Endothelial cell of umbilical vein (primary cell): Measurements from ENCODE around the gene ZFR. TPM values are rescaled to one million over a fixed set of nuclear protein-coding genes. Genes with fewer than 3 reads are reported as not detected.

Source experiments
- BruUV-seq: library from RNA; stranded (reverse); fragments of 400-500 nt; replicated peaks from 2 replicates; lab custom pipeline; 2021; lab: Mats Ljungman, UMichigan
- CTCF ChIA-PET: fragments of 300-600, 350-600 bp; sonication (Branson Sonifier 250); formaldehyde crosslinking; loops from one replicate; lab custom pipeline; 2021; ENCODE audit warnings: antibody characterized with exemption, inconsistent platforms; lab: Charles Lee
- POLR2A ChIA-PET: fragments of 300-600, 350-600 bp; sonication (Branson Sonifier 250); formaldehyde crosslinking; loops from one replicate; lab custom pipeline; 2021; ENCODE audit warnings: antibody characterized with exemption, inconsistent platforms; lab: Charles Lee
- DNase-seq: peaks from one replicate; pipeline ENCODE4 v3.0.0-alpha.2; 2011; ENCODE audit warnings: low read depth, low spot score
- FAIRE-seq: peaks from 2 replicates; lab custom pipeline; 2011; peaks lifted over from hg19 to GRCh38; lab: Jason Lieb, UNC
- H2AFZ ChIP-seq: 2 replicates; pipeline ENCODE4 v1.6.0; 2012; ENCODE audit warnings: low read depth, low read length, control low read depth, inconsistent platforms
- H3K27ac ChIP-seq: 2 replicates; pipeline ENCODE4 v1.5.1; 2011; ENCODE audit warnings: low read depth, mild to moderate bottlenecking, control low read depth, low read length, moderate library complexity; ENCODE audit not compliant: insufficient read depth
- H3K27me3 ChIP-seq, 2 experiments: 2 replicates each; pipeline versions ENCODE4 v1.6.0 to v1.6.1; 2011; ENCODE audit warnings: low read length in 2 of 2, mixed read lengths in 1 of 2; ENCODE audit not compliant: control insufficient read depth in 2 of 2, insufficient read depth in 2 of 2
- H3K36me3 ChIP-seq, 2 experiments: 2 replicates in 1 of 2; 3 replicates in 1 of 2; pipeline ENCODE4 v1.5.1; 2011; ENCODE audit warnings: low read length in 2 of 2, mild to moderate bottlenecking in 1 of 2, moderate library complexity in 1 of 2; ENCODE audit not compliant: control insufficient read depth in 2 of 2, insufficient read depth in 2 of 2; ENCODE audit errors: extremely low read depth in 1 of 2
- H3K4me1 ChIP-seq: 3 replicates; pipeline ENCODE4 v1.5.1; 2011; ENCODE audit warnings: mild to moderate bottlenecking, low read length; ENCODE audit not compliant: control insufficient read depth, insufficient read depth; ENCODE audit errors: extremely low read depth
- H3K4me2 ChIP-seq: 2 replicates; pipeline ENCODE4 v1.6.1; 2011; ENCODE audit warnings: low read length, control low read depth, mixed read lengths; ENCODE audit not compliant: insufficient read depth
- H3K4me3 ChIP-seq, 3 experiments: fragments of 200-600 bp in 1 of 3; sonication (generic), shearing (Covaris generic) in 1 of 3; replicated peaks in 1 of 3; 2 replicates each; pipeline ENCODE4 v1.5.1; 2011 to 2016; ENCODE audit warnings: control low read depth in 3 of 3, low read length in 3 of 3, mild to moderate bottlenecking in 2 of 3, inconsistent platforms in 1 of 3, low read depth in 1 of 3, moderate library complexity in 1 of 3; ENCODE audit not compliant: insufficient read depth in 1 of 3
- H3K79me2 ChIP-seq: 2 replicates; pipeline ENCODE4 v1.6.0; 2012; ENCODE audit warnings: low read length, inconsistent platforms; ENCODE audit not compliant: control insufficient read depth, insufficient read depth
- H3K9ac ChIP-seq: replicated peaks from 2 replicates; pipeline ENCODE3; 2011; ENCODE audit warnings: low read length, control low read depth; ENCODE audit not compliant: insufficient read depth; ENCODE audit errors: extremely low read depth
- H3K9me1 ChIP-seq: replicated peaks from 3 replicates; pipeline ENCODE4 v1.6.0; 2011; ENCODE audit warnings: mild to moderate bottlenecking, low read length; ENCODE audit not compliant: control insufficient read depth, insufficient read depth; ENCODE audit errors: extremely low read depth
- H3K9me3 ChIP-seq: replicated peaks from 2 replicates; pipeline ENCODE4 v1.5.1; 2012; ENCODE audit warnings: low read length, inconsistent platforms; ENCODE audit not compliant: control insufficient read depth, insufficient read depth
- H4K20me1 ChIP-seq: replicated peaks from 2 replicates; pipeline ENCODE3; 2011; ENCODE audit warnings: mild to moderate bottlenecking, low read length; ENCODE audit not compliant: control insufficient read depth, insufficient read depth; ENCODE audit errors: extremely low read depth
- CTCF ChIP-seq, 2 donors: IDR thresholded peaks; 1 replicate in 1 of 2; 2 replicates in 1 of 2; pipeline ENCODE4 v1.5.1; 2011; ENCODE audit warnings: low read length in 2 of 2, mild to moderate bottlenecking in 2 of 2, moderate library complexity in 2 of 2, control low read depth in 1 of 2, inconsistent platforms in 1 of 2, low read depth in 1 of 2; ENCODE audit not compliant: insufficient read depth in 1 of 2; ENCODE audit errors: extremely low read depth in 1 of 2
- EZH2 ChIP-seq: IDR thresholded peaks from 2 replicates; pipeline ENCODE4 v1.6.1; 2012; ENCODE audit warnings: borderline replicate concordance, low read depth, mild to moderate bottlenecking, moderate library complexity, low read length, inconsistent platforms; ENCODE audit not compliant: severe bottlenecking
- FOS ChIP-seq: IDR thresholded peaks from 2 replicates; pipeline ENCODE4 v1.6.1; 2011; ENCODE audit warnings: mild to moderate bottlenecking, low read length, moderate library complexity, borderline replicate concordance; ENCODE audit not compliant: insufficient read depth
- GATA2 ChIP-seq: IDR thresholded peaks from 2 replicates; pipeline ENCODE4 v1.7.0; 2011; ENCODE audit warnings: low read depth, mild to moderate bottlenecking, moderate library complexity, mixed read lengths, low read length; ENCODE audit not compliant: insufficient read length, insufficient read depth
- JUN ChIP-seq: IDR thresholded peaks from 2 replicates; pipeline ENCODE4 v1.6.1; 2011; ENCODE audit warnings: borderline replicate concordance, low read depth; ENCODE audit not compliant: insufficient read length, insufficient read depth
- MAX ChIP-seq: IDR thresholded peaks from 2 replicates; pipeline ENCODE4 v1.6.1; 2011; ENCODE audit not compliant: insufficient read depth, insufficient read length
- MYC ChIP-seq: IDR thresholded peaks from one replicate; pipeline ENCODE4 v1.6.1; 2011; ENCODE audit warnings: mild to moderate bottlenecking, low read depth, low read length
- POLR2A ChIP-seq: IDR thresholded peaks from 2 replicates; pipeline ENCODE4 v1.6.1; 2012; ENCODE audit warnings: low read depth, mild to moderate bottlenecking, control low read depth, low read length
- POLR2AphosphoS5 ChIP-seq: IDR thresholded peaks from 2 replicates; pipeline ENCODE4 v1.6.1; 2012; ENCODE audit warnings: low read depth, mild to moderate bottlenecking, control low read depth, low read length, moderate library complexity; ENCODE audit not compliant: insufficient read depth
- dilution Hi-C: fragments of 300-500 bp; cut with MboI; formaldehyde crosslinking; loops from one replicate; pipeline ENCODE4 v1.15.0; 2019; ENCODE audit warnings: low sequenced_read_pairs; ENCODE audit not compliant: extremely low pct_ligation_motif_present
- intact Hi-C: fragments of 100-400 bp; cut with micrococcal nuclease; formaldehyde crosslinking; loops from one replicate; pipeline ENCODE4 v1.10.0; 2022
- polyA plus RNA-seq, 4 experiments: library from polyadenylated mRNA; depleted of rRNA in 3 of 4; stranded (reverse) in 3 of 4; unstranded in 1 of 4; fragments of >200 nt; gene quantifications; 2 replicates each; pipeline versions ENCODE4 v1.2.1 to v1.2.3, GENCODE V29; 2011 to 2012; ENCODE audit warnings: missing spikeins in 1 of 4
- total RNA-seq: library from RNA; stranded (reverse); gene quantifications from 2 replicates; pipeline ENCODE4 v1.2.3, GENCODE V29; 2021

Gene ZFR
- total and polyA plus RNA-seq, 2 donors (not counting 3 experiments of a cell fraction or from before 2014, with no cell fraction given): 60.1 to 79.4 TPM

GRCh38 chr5:32471784-32472183 lies 27.2 kb upstream of the ZFR start:
- ChIA-PET CTCF (interaction anchor here (0.6 to 1.8 kb wide), 5 partner anchors 9 to 239 kb away, joined by 3 to 8 read pairs (median 3); partner anchors contain the start of gene SUB1), POLR2A (no interaction called here)
- no peaks in the 10 kb centered on the region for H3K36me3 ChIP-seq
- peaks cover 0 to 5% of the 10 kb centered on the region in 2 experiments for H3K27me3 ChIP-seq
- H3K4me3 ChIP-seq: no peak overlapping the region
- no peak overlapping the region for H3K27ac ChIP-seq
- H3K79me2 ChIP-seq: no peaks in the 10 kb centered on the region
- no peak overlapping the region for H3K9ac ChIP-seq
- H3K4me1 ChIP-seq: no peaks in the 10 kb centered on the region
- no peak for TF ChIP-seq POLR2AphosphoS5
- TF ChIP-seq MAX: no peak
- no peak overlapping the region for H3K4me2 ChIP-seq
- no peak overlapping the region for H2AFZ ChIP-seq
- no TSS peak for BruUV-seq
- dilution Hi-C loops: no loop called here
- H4K20me1 ChIP-seq: no peaks in the 10 kb centered on the region
- H3K9me1 ChIP-seq: no peaks in the 10 kb centered on the region
- FAIRE-seq (no peak), DNase-seq (no peak)
- intact Hi-C loops: no loop called here
- H3K9me3 ChIP-seq: no peaks in the 10 kb centered on the region

- no peaks in the 10 kb centered on the region for H3K4me1 ChIP-seq
- CTCF ChIA-PET: no interaction called here
- intact Hi-C loops (no loop called here), dilution Hi-C loops (no loop called here)
- no peak overlapping the region for H3K27ac ChIP-seq
- BruUV-seq: no TSS peak
- H2AFZ ChIP-seq: no peak overlapping the region
- no peaks in the 10 kb centered on the region for H3K36me3 ChIP-seq
- H3K27me3 ChIP-seq: peaks cover 0 to 8% of the 10 kb centered on the region in 2 experiments
- H3K9me1 ChIP-seq: no peaks in the 10 kb centered on the region
- no peaks in the 10 kb centered on the region for H3K79me2 ChIP-seq
- no peak for FAIRE-seq
- H3K9ac ChIP-seq: no peak overlapping the region
- no peak overlapping the region for H3K4me3 ChIP-seq
- no peaks in the 10 kb centered on the region for H3K9me3 ChIP-seq
- no peaks in the 10 kb centered on the region for H4K20me1 ChIP-seq
- H3K4me2 ChIP-seq: no peak overlapping the region
- DNase-seq: no peak
- POLR2A ChIA-PET: no interaction called here
- TF ChIP-seq JUN (no peak), FOS (no peak), MAX (no peak), MYC (no peak), CTCF (IDR thresholded peaks at IDR 0.05; ENCODE audit: extremely low read depth in 1 of 2, insufficient read depth in 1 of 2, low read depth in 1 of 2, low read length in 2 of 2) (no peak), POLR2AphosphoS5 (no peak), POLR2A (no peak), GATA2 (no peak), EZH2 (no peak)
These were observed 20.5 kb upstream of the ZFR start for GRCh38 chr5:32465076-32465475.
